IMR-90 (cell line): ENCODE measurements around the gene MFAP1. TPM values are rescaled to one million over a fixed set of nuclear protein-coding genes. Genes with fewer than 3 reads are reported as not detected.

Experiments used
- ATAC-seq: fragments of 200-7000 bp; cut with Tn5 transposase; 2 replicates; pipeline ENCODE4 v1.9.1; 2020; ENCODE audit warnings: low read depth, mild to moderate bottlenecking, moderate library complexity
- BruUV-seq: library from RNA; stranded (reverse); fragments of 400-500 nt; replicated peaks from 2 replicates; lab custom pipeline; 2021; lab: Mats Ljungman, UMichigan
- CTCF ChIA-PET: fragments of 300-600 bp; formaldehyde crosslinking; extraction: SDS; loops from one replicate; lab custom pipeline; 2021; ENCODE audit warnings: antibody characterized with exemption; lab: Yijun Ruan, JAX
- POLR2A ChIA-PET: fragments of 300-600 bp; sonication (Branson Sonifier 250); formaldehyde crosslinking; loops from one replicate; lab custom pipeline; 2022; ENCODE audit warnings: antibody characterized with exemption; ENCODE audit not compliant: unreplicated experiment; lab: Charles Lee
- DNase-seq: peaks from one replicate; pipeline ENCODE4 v3.0.0; 2013
- H2AFZ ChIP-seq: replicated peaks from 2 replicates; pipeline ENCODE3; 2013; ENCODE audit warnings: low read length, mild to moderate bottlenecking; ENCODE audit not compliant: poor library complexity
- H2AK5ac ChIP-seq: 2 replicates; pipeline ENCODE4 v1.6.1; 2013; ENCODE audit warnings: low read depth, low read length, inconsistent platforms
- H2AK9ac ChIP-seq: replicated peaks from 2 replicates; pipeline ENCODE3; 2013; ENCODE audit warnings: mild to moderate bottlenecking, low read depth, low read length, moderate library complexity; ENCODE audit not compliant: poor library complexity
- H2BK120ac ChIP-seq: 2 replicates; pipeline ENCODE4 v1.6.1; 2013; ENCODE audit warnings: low read depth, low read length, inconsistent platforms
- H2BK15ac ChIP-seq: 3 replicates; pipeline ENCODE4 v1.6.1; 2013; ENCODE audit warnings: low read depth, low read length, inconsistent platforms
- H2BK20ac ChIP-seq: 2 replicates; pipeline ENCODE4 v1.6.1; 2013; ENCODE audit warnings: low read depth, mild to moderate bottlenecking, inconsistent platforms, low read length, moderate library complexity
- H2BK5ac ChIP-seq: 2 replicates; pipeline ENCODE4 v1.6.1; 2013; ENCODE audit warnings: mild to moderate bottlenecking, low read depth, low read length, inconsistent platforms; ENCODE audit not compliant: poor library complexity, severe bottlenecking
- H3K14ac ChIP-seq: replicated peaks from 2 replicates; pipeline ENCODE4 v1.6.1; 2013; ENCODE audit warnings: low read depth, low read length, inconsistent platforms
- H3K18ac ChIP-seq: 2 replicates; pipeline ENCODE4 v1.6.1; 2013; ENCODE audit warnings: low read depth, low read length, control low read depth
- H3K23ac ChIP-seq: 2 replicates; pipeline ENCODE4 v1.6.1; 2013; ENCODE audit warnings: low read depth, low read length, inconsistent platforms
- H3K27ac ChIP-seq: 2 replicates; pipeline ENCODE4 v1.5.1; 2013; ENCODE audit warnings: mild to moderate bottlenecking, control low read depth, low read length; ENCODE audit not compliant: insufficient read depth
- H3K27me3 ChIP-seq: 2 replicates; pipeline ENCODE4 v1.6.1; 2013; ENCODE audit warnings: low read length; ENCODE audit not compliant: control insufficient read depth, insufficient read depth
- H3K36me3 ChIP-seq: 2 replicates; pipeline ENCODE4 v1.6.1; 2013; ENCODE audit warnings: low read length, mixed read lengths; ENCODE audit not compliant: control insufficient read depth, insufficient read depth
- H3K4ac ChIP-seq: 2 replicates; pipeline ENCODE4 v1.6.1; 2013; ENCODE audit warnings: low read depth, low read length, inconsistent platforms
- H3K4me1 ChIP-seq: 2 replicates; pipeline ENCODE4 v1.6.1; 2013; ENCODE audit warnings: low read length, mixed read lengths; ENCODE audit not compliant: control insufficient read depth, insufficient read depth
- H3K4me2 ChIP-seq: 2 replicates; pipeline ENCODE4 v1.6.1; 2013; ENCODE audit warnings: low read depth, mild to moderate bottlenecking, control low read depth, low read length, moderate library complexity
- H3K4me3 ChIP-seq: 2 replicates; pipeline ENCODE4 v1.5.1; 2013; ENCODE audit warnings: low read depth, mild to moderate bottlenecking, control low read depth, low read length, moderate library complexity; ENCODE audit not compliant: insufficient read depth
- H3K56ac ChIP-seq: 2 replicates; pipeline ENCODE4 v1.6.1; 2013; ENCODE audit warnings: low read length, inconsistent platforms; ENCODE audit not compliant: insufficient read depth; ENCODE audit errors: extremely low read depth
- H3K79me1 ChIP-seq, 2 experiments: 2 replicates each; pipeline ENCODE4 v1.6.1; 2013; ENCODE audit warnings: low read length in 2 of 2, inconsistent platforms in 1 of 2, low read depth in 1 of 2
- H3K9ac ChIP-seq: 2 replicates; pipeline ENCODE4 v1.6.1; 2013; ENCODE audit warnings: low read depth, low read length, control low read depth
- H3K9me1 ChIP-seq: 2 replicates; pipeline ENCODE4 v1.6.1; 2013; ENCODE audit warnings: low read length, inconsistent platforms; ENCODE audit not compliant: insufficient read depth
- H3K9me3 ChIP-seq: 2 replicates; pipeline ENCODE4 v1.6.1; 2013; ENCODE audit warnings: low read length; ENCODE audit not compliant: control insufficient read depth, insufficient read depth
- H4K20me1 ChIP-seq: 2 replicates; pipeline ENCODE4 v1.6.1; 2013; ENCODE audit warnings: low read length, inconsistent platforms; ENCODE audit not compliant: insufficient read depth
- H4K5ac ChIP-seq: 2 replicates; pipeline ENCODE4 v1.6.1; 2013; ENCODE audit warnings: mild to moderate bottlenecking, low read depth, low read length, control low read depth
- H4K8ac ChIP-seq, 2 experiments: 2 replicates each; pipeline ENCODE4 v1.6.1; 2013; ENCODE audit warnings: low read depth in 2 of 2, low read length in 2 of 2, control low read depth in 1 of 2, inconsistent platforms in 1 of 2
- H4K91ac ChIP-seq: 2 replicates; pipeline ENCODE4 v1.6.1; 2013; ENCODE audit warnings: low read depth, low read length, inconsistent platforms; ENCODE audit not compliant: insufficient read depth
- CEBPB ChIP-seq: IDR thresholded peaks from 2 replicates; pipeline ENCODE4 v1.6.1; 2012; ENCODE audit warnings: low read depth, low read length, improper control_type of control experiment
- CHD1 ChIP-seq: IDR thresholded peaks from 2 replicates; pipeline ENCODE4 v1.6.1; 2012; ENCODE audit warnings: low read depth, low read length, improper control_type of control experiment
- FOS ChIP-seq: fragments of 150-350 bp; IDR thresholded peaks from 2 replicates; pipeline ENCODE4 v1.6.1; 2016; ENCODE audit warnings: low read depth, low read length
- RAD21 ChIP-seq: IDR thresholded peaks from 2 replicates; pipeline ENCODE4 v1.6.1; 2012; ENCODE audit warnings: low read length, improper control_type of control experiment
- SMC3 ChIP-seq: fragments of 150-350 bp; IDR thresholded peaks from 2 replicates; pipeline ENCODE4 v1.6.1; 2016; ENCODE audit warnings: low read depth, mild to moderate bottlenecking, antibody characterized with exemption, low read length, moderate library complexity
- dilution Hi-C: fragments of 300-500 bp; cut with HindIII; formaldehyde crosslinking; loops from one replicate; pipeline ENCODE4 v1.14.3; 2018; ENCODE audit warnings: low sequenced_read_pairs; ENCODE audit not compliant: unreplicated experiment
- in situ Hi-C: fragments of 300-500 bp; cut with MboI; formaldehyde crosslinking; loops from 3 replicates; pipeline ENCODE4 v1.14.3; 2019; ENCODE audit warnings: low sequenced_read_pairs, inconsistent platforms, mixed read lengths
- intact Hi-C: fragments of 100-400 bp; cut with micrococcal nuclease; formaldehyde crosslinking; loops from 2 replicates; pipeline ENCODE4 v1.10.0; 2022
- polyA plus RNA-seq, 3 experiments: library from polyadenylated mRNA; depleted of rRNA; stranded (reverse); fragments of >200 nt; gene quantifications; 2 replicates each; pipeline ENCODE4 v1.2.3, GENCODE V29; 2012; ENCODE audit warnings: low replicate concordance in 1 of 3
- total RNA-seq: library from RNA; depleted of rRNA; stranded (reverse); fragments of >200 nt; gene quantifications from 2 replicates; pipeline ENCODE4 v1.2.3, GENCODE V29; 2012
- TF ChIP-seq, protein P1 (sequence below): fragments of 150-350 bp; IDR thresholded peaks from 2 replicates; pipeline ENCODE4 v1.6.1; 2017; ENCODE audit warnings: mild to moderate bottlenecking, antibody characterized with exemption, low read length, low read depth
- TF ChIP-seq, protein P2 (sequence below): conservative IDR thresholded peaks from 2 replicates; pipeline ENCODE4 v1.5.1; 2012; ENCODE audit warnings: mild to moderate bottlenecking, low read depth, low read length, improper control_type of control experiment

MFAP1 gene
- total and polyA plus RNA-seq, 2 of the 4 experiments (the other 2 are of a cell fraction): 21.6 to 28.5 TPM

DNA sequence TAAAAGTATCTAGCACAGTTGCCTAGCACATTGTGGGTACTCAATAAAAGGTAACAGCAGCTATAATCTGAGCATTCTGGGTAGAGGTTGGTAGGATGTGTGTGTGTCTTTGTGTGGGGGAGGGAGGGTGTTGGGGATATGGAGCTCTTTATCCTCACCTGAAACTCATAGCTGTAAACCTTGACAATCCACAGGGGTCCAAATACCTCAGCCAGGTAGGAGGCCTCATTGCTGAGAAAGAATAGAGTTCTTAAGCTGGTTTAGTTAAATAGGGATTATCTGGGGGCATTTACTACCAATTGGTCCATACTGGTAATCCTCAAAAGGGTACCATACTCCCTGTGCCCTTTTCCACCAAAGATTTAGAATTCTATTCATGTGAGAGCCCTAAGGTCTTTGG is 28.5 kb downstream of the MFAP1 start:
- POLR2A ChIA-PET: no interaction called here
- dilution Hi-C loops: no loop called here
- BruUV-seq: no TSS peak

More for the DNA sequence above, 28.5 kb downstream of the MFAP1 start:
- Histone ChIP-seq H2BK20ac (no peak overlapping the region), H2AK5ac (no peak overlapping the region), H2AK9ac (no peak overlapping the region), H3K18ac (no peak overlapping the region), H3K36me3 (peaks cover 54% of the 10 kb centered on the region), H4K91ac (no peak overlapping the region), H2BK15ac (no peak overlapping the region), H3K79me1 (peaks cover 31 to 80% of the 10 kb centered on the region in 2 experiments), H3K27me3 (no peaks in the 10 kb centered on the region), H4K5ac (no peak overlapping the region), H3K56ac (no peak overlapping the region), H2AFZ (no peak overlapping the region), H2BK5ac (peak overlapping the region; percentile 13), H3K9me3 (no peaks in the 10 kb centered on the region), H4K8ac (no peak overlapping the region), H3K4me3 (no peak overlapping the region), H3K23ac (no peak overlapping the region), H3K9me1 (peaks cover 33% of the 10 kb centered on the region), H3K9ac (no peak overlapping the region), H3K14ac (no peak overlapping the region), H2BK120ac (no peak overlapping the region), H3K4me2 (no peak overlapping the region), H3K4me1 (peaks cover 24% of the 10 kb centered on the region), H4K20me1 (peaks cover 47% of the 10 kb centered on the region), H3K4ac (no peak overlapping the region), H3K27ac (no peak overlapping the region)
- DNase-seq (no peak), ATAC-seq (no peak)
- intact Hi-C loops (no loop called here), in situ Hi-C loops (no loop called here)
- CTCF ChIA-PET: no interaction called here
- TF ChIP-seq, protein P1, sequence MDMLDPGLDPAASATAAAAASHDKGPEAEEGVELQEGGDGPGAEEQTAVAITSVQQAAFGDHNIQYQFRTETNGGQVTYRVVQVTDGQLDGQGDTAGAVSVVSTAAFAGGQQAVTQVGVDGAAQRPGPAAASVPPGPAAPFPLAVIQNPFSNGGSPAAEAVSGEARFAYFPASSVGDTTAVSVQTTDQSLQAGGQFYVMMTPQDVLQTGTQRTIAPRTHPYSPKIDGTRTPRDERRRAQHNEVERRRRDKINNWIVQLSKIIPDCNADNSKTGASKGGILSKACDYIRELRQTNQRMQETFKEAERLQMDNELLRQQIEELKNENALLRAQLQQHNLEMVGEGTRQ: no peak
- TF ChIP-seq RAD21 (no peak), SMC3 (no peak), CEBPB (no peak), FOS (no peak), CHD1 (no peak)
- TF ChIP-seq, protein P2, sequence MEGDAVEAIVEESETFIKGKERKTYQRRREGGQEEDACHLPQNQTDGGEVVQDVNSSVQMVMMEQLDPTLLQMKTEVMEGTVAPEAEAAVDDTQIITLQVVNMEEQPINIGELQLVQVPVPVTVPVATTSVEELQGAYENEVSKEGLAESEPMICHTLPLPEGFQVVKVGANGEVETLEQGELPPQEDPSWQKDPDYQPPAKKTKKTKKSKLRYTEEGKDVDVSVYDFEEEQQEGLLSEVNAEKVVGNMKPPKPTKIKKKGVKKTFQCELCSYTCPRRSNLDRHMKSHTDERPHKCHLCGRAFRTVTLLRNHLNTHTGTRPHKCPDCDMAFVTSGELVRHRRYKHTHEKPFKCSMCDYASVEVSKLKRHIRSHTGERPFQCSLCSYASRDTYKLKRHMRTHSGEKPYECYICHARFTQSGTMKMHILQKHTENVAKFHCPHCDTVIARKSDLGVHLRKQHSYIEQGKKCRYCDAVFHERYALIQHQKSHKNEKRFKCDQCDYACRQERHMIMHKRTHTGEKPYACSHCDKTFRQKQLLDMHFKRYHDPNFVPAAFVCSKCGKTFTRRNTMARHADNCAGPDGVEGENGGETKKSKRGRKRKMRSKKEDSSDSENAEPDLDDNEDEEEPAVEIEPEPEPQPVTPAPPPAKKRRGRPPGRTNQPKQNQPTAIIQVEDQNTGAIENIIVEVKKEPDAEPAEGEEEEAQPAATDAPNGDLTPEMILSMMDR: no peak
